Head of caudate nucleus (tissue), 42 donors: ENCODE measurements around the gene RAD52.
A peak's percentile ranks its signal among the peaks of the same experiment; 100 is the strongest.

ENCODE experiments used
- DNase-seq, 42 donors: peaks; one replicate each; pipeline versions ENCODE4 v3.0.0 to v3.0.0-alpha.2; 2020 to 2021; ENCODE audit warnings: mixed read lengths in 7 of 42
- intact Hi-C: fragments of 100-400 bp; cut with DNase I; formaldehyde crosslinking; loops from one replicate; pipeline ENCODE4 v1.15.0; 2022

RAD52 gene

DNA sequence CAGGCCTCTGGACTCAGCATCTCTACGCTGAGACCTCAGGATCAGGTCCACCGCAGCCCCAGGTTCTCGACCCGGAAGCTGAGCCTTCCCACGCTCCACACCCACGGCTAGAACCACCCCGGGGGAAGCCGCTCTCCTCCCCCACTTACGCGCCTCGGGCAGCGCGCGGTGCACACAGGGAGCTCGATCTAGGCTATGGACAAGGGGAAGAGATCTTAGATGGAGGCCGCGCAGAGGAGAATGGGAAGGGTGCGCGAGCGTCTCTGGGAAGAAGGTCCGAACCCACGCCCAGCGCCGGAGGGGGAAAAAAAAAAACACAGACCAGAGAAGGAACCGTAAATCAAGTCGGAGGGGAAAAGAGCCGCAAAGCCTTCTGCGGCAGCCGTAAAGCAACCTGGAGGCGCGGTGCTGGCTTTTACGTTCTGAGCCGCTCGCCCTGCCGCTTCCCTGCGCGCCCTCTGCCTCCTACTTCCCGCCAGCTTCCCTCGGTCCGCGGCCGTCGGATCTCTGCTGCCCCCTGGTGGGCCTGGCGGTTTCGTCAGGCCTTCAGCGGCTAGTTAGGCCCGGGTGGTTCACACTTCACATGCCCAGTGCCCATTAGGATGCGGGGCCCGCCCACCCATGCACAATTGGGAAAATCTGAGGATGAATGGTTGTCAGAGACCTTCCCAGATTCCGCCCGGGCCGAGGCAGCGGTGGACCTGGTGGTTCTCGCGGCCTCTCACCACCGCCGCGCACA, at the start of gene RAD52:
TSS of gene RAD52 (minus strand) at position 242 of the 739 bp plus-strand sequence. CDS start 16,636 bp downstream, outside the sequence.
- DNase-seq: peak; percentile 93 to 99 (median 98)
- intact Hi-C loops: loop anchor here (2.0 to 10.0 kb wide), 4 partner anchors 43 to 379 kb away; partner anchors contain the start of genes ERC1 and WNK1

DNA sequence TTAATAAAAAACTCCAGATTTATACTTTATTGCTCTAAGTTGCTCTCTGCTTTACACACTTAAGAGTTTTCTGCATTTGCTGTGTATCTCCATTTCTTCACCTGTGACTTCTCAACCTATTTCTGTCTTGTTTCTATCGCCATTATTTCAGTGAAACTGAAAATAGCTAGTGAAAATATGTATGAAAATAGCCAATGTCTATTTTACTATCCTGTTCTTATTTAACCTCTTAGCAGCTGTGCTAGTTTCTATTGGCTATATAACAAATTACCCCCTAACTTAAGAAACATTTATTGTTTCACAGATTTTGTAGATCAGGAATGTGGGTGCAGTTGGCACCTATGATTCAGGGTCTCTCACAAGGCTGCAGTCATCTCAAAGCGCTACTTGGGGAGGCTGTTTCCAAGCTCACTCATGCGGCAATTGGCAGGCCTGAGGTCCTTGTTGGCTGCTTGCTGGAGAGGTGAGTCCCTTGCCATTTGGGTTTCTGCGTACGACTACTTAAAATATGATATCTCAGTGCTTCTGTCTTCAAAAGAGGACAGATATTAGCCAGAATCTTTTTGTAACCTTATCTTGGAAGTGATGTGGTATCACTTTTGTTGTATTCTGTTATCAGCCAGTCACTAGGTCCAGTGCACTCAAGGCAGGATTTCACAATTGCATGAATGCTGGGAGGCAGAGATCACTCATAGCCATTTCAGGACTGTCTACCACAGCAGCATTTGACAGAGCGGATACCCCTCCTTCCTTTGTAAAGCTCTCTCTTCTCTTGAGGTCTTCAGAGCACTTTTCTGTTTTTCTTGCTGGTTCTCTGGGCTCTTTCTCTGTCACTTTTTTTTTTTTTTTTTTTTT, 48.8 kb upstream of the RAD52 start:
- intact Hi-C loops: loop anchor here (10.0 kb wide), 1 partner anchor 97 kb away; no protein-coding TSS in a partner anchor
- no peak for DNase-seq

- no peak for DNase-seq
- intact Hi-C loops: loop anchor here (10.0 kb wide), 1 partner anchor 97 kb away; no protein-coding TSS in a partner anchor
These were observed 48.0 kb upstream of the RAD52 start for GRCh38 chr12:997505-997904.

GRCh38 chr12:996881-997280, 47.4 kb upstream of the RAD52 start:
- DNase-seq: no peak
- intact Hi-C loops: loop anchor here (10.0 kb wide), 1 partner anchor 98 kb away; no protein-coding TSS in a partner anchor

- intact Hi-C loops: loop anchor here (5.0 to 10.0 kb wide), 2 partner anchors 45 to 102 kb away; partner anchors contain the start of gene RAD52
- no peak for DNase-seq
These were observed 43.2 kb upstream of the RAD52 start for GRCh38 chr12:992647-993046.

DNA sequence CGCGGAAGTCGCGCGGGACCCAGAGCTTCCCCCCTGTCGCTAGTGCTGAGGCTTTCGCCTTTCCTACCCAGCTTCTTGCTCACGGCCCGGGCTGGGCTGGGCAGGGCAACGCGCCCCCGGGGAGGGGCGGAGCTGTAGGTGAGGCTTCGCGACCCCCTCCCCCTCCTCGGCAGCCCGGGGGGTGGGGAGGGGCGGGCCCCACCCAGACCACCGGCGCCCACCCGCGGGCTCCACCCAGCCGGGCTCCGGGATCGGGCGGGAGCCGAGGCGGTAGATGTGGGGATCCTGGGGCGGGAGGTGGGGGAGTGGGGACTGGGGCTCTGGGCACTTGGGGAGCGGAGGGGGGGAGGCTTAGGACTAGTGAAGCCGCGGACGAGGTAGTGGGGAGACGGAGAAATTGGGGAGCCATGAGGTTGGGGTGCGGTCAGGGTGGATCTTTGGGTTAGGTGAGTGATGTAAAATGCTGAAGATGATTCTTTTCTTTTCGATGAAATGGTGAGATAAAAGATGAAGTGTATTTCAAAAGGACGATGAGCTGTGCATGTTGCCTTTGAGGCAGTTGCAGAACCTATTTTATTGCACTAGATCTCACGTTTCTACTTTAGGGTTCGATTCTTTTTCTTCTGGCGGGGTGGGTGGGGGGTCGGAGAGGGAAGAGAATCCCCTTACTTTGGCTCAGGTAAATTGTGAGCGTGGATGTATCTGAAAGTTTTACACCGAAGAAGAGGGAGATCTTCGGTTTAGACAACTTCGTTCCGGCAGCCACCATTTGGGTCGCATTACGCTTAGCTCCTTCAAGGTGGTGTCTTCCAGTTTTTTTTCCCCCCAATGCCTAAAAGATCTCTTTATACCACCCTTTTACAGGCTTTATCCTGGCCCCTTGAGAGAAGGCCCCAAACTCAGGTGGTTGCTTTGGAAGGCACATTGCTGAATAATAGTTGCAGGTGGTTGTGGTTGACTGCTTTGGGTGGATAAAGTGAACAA, 42.1 kb upstream of the RAD52 start:
- DNase-seq: peak in 15 of 42 donors; percentile 9 to 64 (median 18)
- intact Hi-C loops: loop anchor here (5.0 to 10.0 kb wide), 2 partner anchors 44 to 103 kb away; partner anchors contain the start of gene RAD52

DNA sequence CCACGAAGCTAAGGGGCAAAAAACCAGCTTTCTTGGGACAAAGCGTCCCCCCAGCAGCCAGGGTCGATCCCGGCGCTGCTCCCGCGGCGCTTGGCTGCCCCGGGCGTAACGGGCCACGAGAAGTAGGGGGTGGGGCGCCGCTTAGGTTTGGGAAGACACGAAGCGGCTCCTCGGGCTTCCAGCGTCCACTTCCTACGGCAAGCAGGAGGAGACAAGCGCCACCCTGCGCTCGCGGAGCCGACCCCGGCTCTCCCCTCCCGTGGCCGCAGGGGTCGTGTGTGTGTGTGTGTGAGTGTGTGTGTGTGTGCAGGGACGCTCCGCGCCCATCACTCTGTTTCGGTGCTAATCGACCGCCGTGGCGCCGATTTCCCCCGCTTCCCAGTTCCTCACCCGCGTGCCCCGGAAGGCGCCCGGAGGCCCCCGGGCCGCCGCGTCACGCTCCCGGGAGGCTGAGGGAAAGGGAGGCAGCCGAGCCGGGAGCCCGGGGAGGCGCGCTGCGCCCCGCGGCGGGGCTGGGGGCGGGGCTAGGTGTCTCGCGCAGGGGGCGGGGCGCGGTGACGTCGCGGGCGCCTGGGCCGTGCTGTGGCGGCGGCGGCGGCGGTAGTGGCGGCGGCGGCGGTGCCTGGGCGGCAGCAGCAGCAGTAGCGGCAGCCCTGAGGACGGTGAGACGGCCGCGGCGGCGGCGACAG, 41.3 kb upstream of the RAD52 start, which contains the start of gene ERC1:
TSS of gene ERC1 (plus strand) at position 563 of the 689 bp plus-strand sequence. CDS start 36,681 bp downstream, outside the sequence.
- peak; percentile 62 to 96 (median 90) for DNase-seq
- intact Hi-C loops: loop anchor here (5.0 to 10.0 kb wide), 2 partner anchors 44 to 104 kb away; partner anchors contain the start of gene RAD52

GRCh38 chr12:989751-990660, 40.5 kb upstream of the RAD52 start:
- DNase-seq: peak; percentile 20 to 82 (median 58)
- intact Hi-C loops: loop anchor here (5.0 to 10.0 kb wide), 2 partner anchors 43 to 105 kb away; partner anchors contain the start of gene RAD52

DNA sequence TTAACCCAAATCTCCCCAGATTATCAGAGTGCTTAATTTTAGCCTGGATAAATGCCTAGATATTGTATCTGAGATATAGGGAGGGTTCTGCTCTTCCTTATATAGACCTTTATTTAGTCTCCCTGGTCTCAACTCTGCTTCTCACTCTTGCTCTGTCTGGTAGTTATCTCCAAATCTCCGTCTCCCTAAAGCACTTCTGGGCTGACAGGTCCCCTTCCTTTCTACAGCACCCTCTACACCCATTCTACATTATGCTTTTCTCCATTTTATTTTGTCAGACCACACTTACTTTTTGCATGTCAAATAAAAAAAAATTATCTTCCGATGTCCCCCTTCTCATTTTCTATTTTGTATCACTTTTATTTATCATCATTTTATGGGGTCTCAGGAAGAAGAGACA, 39.6 kb upstream of the RAD52 start:
- DNase-seq: no peak
- intact Hi-C loops: no loop called here

DNA sequence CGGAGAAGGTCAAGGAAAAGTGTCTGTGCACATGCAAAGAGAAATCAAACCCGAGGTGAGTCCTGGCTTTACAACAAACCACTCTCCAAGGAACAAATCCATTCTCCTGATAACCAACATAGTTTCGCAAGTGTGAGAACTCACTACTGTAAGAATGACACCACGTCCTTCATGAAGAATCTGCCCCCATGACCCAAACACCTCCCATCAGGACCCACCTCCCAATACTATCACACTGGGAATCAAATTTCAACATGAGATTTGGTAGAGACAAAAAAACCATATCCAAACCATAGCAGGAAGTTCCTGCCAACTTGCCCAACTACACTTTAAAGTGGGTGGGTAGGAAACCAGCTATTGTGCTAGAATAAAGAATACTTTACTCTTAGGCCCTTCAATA, 39.2 kb upstream of the RAD52 start:
- intact Hi-C loops: no loop called here
- DNase-seq: no peak

- DNase-seq: no peak
- intact Hi-C loops: no loop called here
These were observed 32.5 kb upstream of the RAD52 start for GRCh38 chr12:981961-982360.

- no peak for DNase-seq
- intact Hi-C loops: no loop called here
These were observed 31.8 kb upstream of the RAD52 start for GRCh38 chr12:981176-981828.

DNA sequence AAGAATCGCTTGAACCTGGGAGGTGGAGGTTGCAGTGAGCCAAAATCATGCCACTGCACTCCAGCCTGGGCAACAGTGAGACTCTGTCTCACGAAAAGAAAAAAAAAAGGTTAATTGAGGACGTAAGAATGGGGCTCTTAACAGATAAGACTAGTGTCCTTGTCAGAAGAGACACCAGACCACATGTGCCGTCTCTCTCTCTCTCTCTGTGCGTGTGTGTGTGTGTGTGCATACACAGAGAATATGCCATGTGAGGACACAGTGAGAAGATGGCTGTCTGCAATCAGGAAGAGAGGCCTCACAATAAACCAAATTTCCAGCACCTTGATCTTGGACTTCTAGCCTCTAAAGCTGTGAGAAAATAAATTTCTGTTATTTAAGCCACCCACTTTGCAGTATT, 29.9 kb upstream of the RAD52 start:
- DNase-seq: no peak

GRCh38 chr12:977156-977555, 27.7 kb upstream of the RAD52 start:
- DNase-seq: no peak
- intact Hi-C loops: no loop called here

More for the DNA sequence above, 29.9 kb upstream of the RAD52 start:
- intact Hi-C loops: no loop called here

GRCh38 chr12:976644-977043, 27.1 kb upstream of the RAD52 start:
- intact Hi-C loops: no loop called here
- DNase-seq: no peak

DNA sequence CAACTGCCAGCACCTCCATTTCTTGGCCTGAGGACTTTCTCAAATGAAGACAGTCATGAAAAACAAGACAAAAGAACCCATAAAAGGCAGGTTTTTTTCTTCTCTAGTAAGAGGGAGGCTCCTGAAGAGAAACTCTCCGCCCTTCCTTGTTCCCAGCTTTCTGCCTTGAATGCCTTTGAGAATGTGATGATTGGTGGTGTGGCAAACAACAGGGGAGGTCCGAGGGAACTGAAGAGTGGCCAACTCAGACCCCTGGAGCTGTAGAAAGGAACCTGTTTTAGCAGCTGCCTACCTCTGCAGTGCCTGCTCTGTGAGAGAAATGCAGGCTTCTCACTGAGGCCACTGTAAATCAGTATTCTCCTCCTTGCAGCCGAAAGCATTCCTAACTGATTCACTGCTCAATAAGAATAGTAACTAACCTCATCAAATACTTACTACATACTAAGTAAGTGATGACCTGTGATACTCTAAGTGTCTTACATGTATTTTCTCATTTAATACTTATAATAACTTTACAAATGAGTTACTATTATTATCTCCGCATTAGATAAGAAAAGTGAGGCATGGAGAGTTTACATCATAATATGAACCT, 24.9 kb upstream of the RAD52 start:
- intact Hi-C loops: no loop called here
- no peak for DNase-seq
